A549 (cell line): Measurements from ENCODE around the gene TACR1.

Source experiments
- ATOH8 ChIP-seq: fragments of 250-450 bp; sonication (Bioruptor Pico); IDR thresholded peaks from 2 replicates; pipeline ENCODE4 v1.5.0; 2020; ENCODE audit warnings: low read depth, mild to moderate bottlenecking, moderate library complexity
- CTCF ChIP-seq: fragments of >200 bp; sonication (Bioruptor Twin); formaldehyde crosslinking; IDR thresholded peaks from 3 replicates; pipeline ENCODE4 v1.5.1; 2016
- EP300 ChIP-seq, 2 experiments: fragments of >200 bp; sonication (Bioruptor Twin); formaldehyde crosslinking; IDR thresholded peaks; 2 replicates in 1 of 2; 3 replicates in 1 of 2; pipeline ENCODE4 v1.6.1; 2016 to 2017
- HOXA7 ChIP-seq: fragments of 250-450 bp; sonication (Bioruptor Pico); IDR thresholded peaks from 2 replicates; pipeline ENCODE4 v1.5.0; 2020; ENCODE audit warnings: mild to moderate bottlenecking, moderate library complexity
- JUNB ChIP-seq: fragments of >200 bp; sonication (Bioruptor Twin); formaldehyde crosslinking; IDR thresholded peaks from 2 replicates; pipeline ENCODE4 v1.6.1; 2016
- MAZ ChIP-seq: fragments of 150-350 bp; IDR thresholded peaks from 2 replicates; pipeline ENCODE4 v1.6.1; 2014; ENCODE audit warnings: antibody characterized with exemption, low read depth, low read length, borderline replicate concordance
- PBX3 ChIP-seq: IDR thresholded peaks from 2 replicates; pipeline ENCODE4 v1.6.1; 2012
- POLR2A ChIP-seq: IDR thresholded peaks from 2 replicates; pipeline ENCODE4 v1.6.1; 2012; ENCODE audit warnings: mild to moderate bottlenecking, low read length
- POLR2AphosphoS2 ChIP-seq: conservative IDR thresholded peaks from 2 replicates; pipeline ENCODE4 v1.6.1; 2012; ENCODE audit warnings: low read length, improper control_type of control experiment, inconsistent platforms
- RAD21 ChIP-seq, 2 experiments: fragments of >200 bp in 1 of 2; sonication (Bioruptor Twin) in 1 of 2; formaldehyde crosslinking in 1 of 2; IDR thresholded peaks in 1 of 2; conservative IDR thresholded peaks in 1 of 2; 2 replicates in 1 of 2; 3 replicates in 1 of 2; pipeline ENCODE4 v1.6.1; 2012 to 2018; ENCODE audit warnings: inconsistent platforms in 1 of 2
- RCOR1 ChIP-seq: fragments of 150-350 bp; IDR thresholded peaks from 2 replicates; pipeline ENCODE4 v1.6.1; 2014; ENCODE audit warnings: antibody characterized with exemption, low read length, low read depth
- RNF2 ChIP-seq: fragments of 200-600 bp; sonication (generic); IDR thresholded peaks from 2 replicates; pipeline ENCODE4 v1.6.1; 2016; ENCODE audit warnings: low read depth, mild to moderate bottlenecking, antibody characterized with exemption, moderate library complexity, borderline replicate concordance
- TP53 ChIP-seq: fragments of 250-450 bp; sonication (Bioruptor Pico); IDR thresholded peaks from 2 replicates; pipeline ENCODE4 v1.5.0; 2021; ENCODE audit warnings: mild to moderate bottlenecking, moderate library complexity
- ZFP36 ChIP-seq: fragments of 450-650 bp; IDR thresholded peaks from 2 replicates; pipeline ENCODE4 v1.6.1; 2014; ENCODE audit warnings: borderline replicate concordance; ENCODE audit not compliant: partially characterized antibody

- TF ChIP-seq ZFP36 (no peak), JUNB (no peak), POLR2A (no peak), RAD21 (conservative IDR thresholded peaks at IDR 0.05 in 1 of 2, IDR thresholded peaks at IDR 0.05 in 1 of 2) (no peak), RCOR1 (no peak), CTCF (no peak), RNF2 (no peak), TP53 (no peak), ATOH8 (CRISPR knock-in tag) (no peak), POLR2AphosphoS2 (no peak), HOXA7 (no peak), EP300 (IDR thresholded peaks at IDR 0.05) (no peak), MAZ (no peak), PBX3 (no peak)
Observed at GRCh38 chr2:75226099-75226498, 26.8 kb upstream of the TACR1 start.
